ENCODE data around the gene ZDHHC19.
A peak's percentile ranks its signal among the peaks of the same experiment; 100 is the strongest.
"Not testable (repeated sequence)": the region's sequence is repeated elsewhere in the genome, so short reads cannot be mapped to it uniquely, and the experiment has no call there.

The ZDHHC19 gene

GRCh38 chr3:196186651-196187573, 24.3 kb downstream of the ZDHHC19 start:
- DNase-seq (ENCODE audit: low spot score) = peak; percentile 71
- TF ChIP-seq CTCF (IDR thresholded peaks at IDR 0.05; ENCODE audit: extremely low read depth, insufficient read depth, missing control alignments) = no peak
- in situ Hi-C loops (cut with MboI; ENCODE audit: low pct_unique_long_range_greater_than_20kb, low sequenced_read_pairs, unreplicated experiment) = no loop called here

- no peak for DNase-seq (ENCODE audit: low spot score)
- TF ChIP-seq CTCF (IDR thresholded peaks at IDR 0.05; ENCODE audit: extremely low read depth, insufficient read depth, missing control alignments) = no peak
- in situ Hi-C loops (cut with MboI; ENCODE audit: low pct_unique_long_range_greater_than_20kb, low sequenced_read_pairs, unreplicated experiment) = no loop called here
These were observed 26.3 kb downstream of the ZDHHC19 start for GRCh38 chr3:196184881-196185280.

GRCh38 chr3:196184169-196184432, 27.1 kb downstream of the ZDHHC19 start:
- DNase-seq (ENCODE audit: low spot score); in situ Hi-C loops (cut with MboI; ENCODE audit: low pct_unique_long_range_greater_than_20kb, low sequenced_read_pairs, unreplicated experiment): not testable (repeated sequence)

- TF ChIP-seq CTCF (IDR thresholded peaks at IDR 0.05; ENCODE audit: extremely low read depth, insufficient read depth, missing control alignments) = no peak
- in situ Hi-C loops (cut with MboI; ENCODE audit: low pct_unique_long_range_greater_than_20kb, low sequenced_read_pairs, unreplicated experiment) = no loop called here
- no peak for DNase-seq (ENCODE audit: low spot score)
These were observed 30.1 kb downstream of the ZDHHC19 start for GRCh38 chr3:196181127-196181546.

GRCh38 chr3:196180346-196180745, 30.9 kb downstream of the ZDHHC19 start:
- no peak for DNase-seq (ENCODE audit: low spot score)
- in situ Hi-C loops (cut with MboI; ENCODE audit: low pct_unique_long_range_greater_than_20kb, low sequenced_read_pairs, unreplicated experiment) = no loop called here
- no peak for TF ChIP-seq CTCF (IDR thresholded peaks at IDR 0.05; ENCODE audit: extremely low read depth, insufficient read depth, missing control alignments)

- in situ Hi-C loops (cut with MboI; ENCODE audit: low pct_unique_long_range_greater_than_20kb, low sequenced_read_pairs, unreplicated experiment) = no loop called here
- DNase-seq (ENCODE audit: low spot score) = peak; percentile 88
- TF ChIP-seq CTCF (IDR thresholded peaks at IDR 0.05; ENCODE audit: extremely low read depth, insufficient read depth, missing control alignments) = peak; percentile 51
These were observed 31.6 kb downstream of the ZDHHC19 start for GRCh38 chr3:196179380-196180308.

GRCh38 chr3:196178993-196179379, 32.2 kb downstream of the ZDHHC19 start:
- no peak for DNase-seq (ENCODE audit: low spot score)
- in situ Hi-C loops (cut with MboI; ENCODE audit: low pct_unique_long_range_greater_than_20kb, low sequenced_read_pairs, unreplicated experiment) = no loop called here
- TF ChIP-seq CTCF (IDR thresholded peaks at IDR 0.05; ENCODE audit: extremely low read depth, insufficient read depth, missing control alignments) = no peak
